DOHH2 (cell line): ENCODE measurements around the gene ELL2.

ENCODE experiments used
- H3F3A ChIP-seq: fragments of 200-600 bp; sonication (generic), shearing (Covaris generic); 2 replicates; pipeline ENCODE4 v1.6.0; 2016; ENCODE audit warnings: antibody characterized with exemption, mild to moderate bottlenecking; ENCODE audit not compliant: control insufficient read depth, insufficient read depth
- H3K27ac ChIP-seq: fragments of 200-600 bp; sonication (generic); 2 replicates; pipeline ENCODE4 v1.5.1; 2014; ENCODE audit warnings: low read depth, mild to moderate bottlenecking, low read length, moderate library complexity
- H3K27me3 ChIP-seq: fragments of 200-600 bp; sonication (generic); 2 replicates; pipeline ENCODE4 v1.6.1; 2014; ENCODE audit warnings: mild to moderate bottlenecking, low read length, mixed read lengths; ENCODE audit not compliant: control insufficient read depth
- H3K36me3 ChIP-seq: fragments of 200-600 bp; sonication (generic); 2 replicates; pipeline ENCODE4 v1.6.1; 2014; ENCODE audit warnings: mild to moderate bottlenecking, low read length, moderate library complexity, mixed read lengths; ENCODE audit not compliant: control insufficient read depth
- H3K4me1 ChIP-seq: fragments of 200-600 bp; sonication (generic); 2 replicates; pipeline ENCODE4 v1.6.1; 2014; ENCODE audit warnings: mild to moderate bottlenecking, low read length, mixed read lengths; ENCODE audit not compliant: control insufficient read depth
- H3K4me2 ChIP-seq: fragments of 200-600 bp; sonication (generic); 2 replicates; pipeline ENCODE4 v1.6.0; 2014; ENCODE audit warnings: mild to moderate bottlenecking, low read length, moderate library complexity
- H3K4me3 ChIP-seq: fragments of 200-600 bp; sonication (generic); 2 replicates; pipeline ENCODE4 v1.5.1; 2014; ENCODE audit warnings: mild to moderate bottlenecking, low read length, mixed read lengths
- H3K79me2 ChIP-seq: fragments of 200-600 bp; sonication (generic); 2 replicates; pipeline ENCODE4 v1.6.1; 2014; ENCODE audit warnings: mild to moderate bottlenecking, low read length, mixed read lengths; ENCODE audit not compliant: control insufficient read depth
- H3K9me2 ChIP-seq: fragments of 200-600 bp; sonication (generic); replicated peaks from 2 replicates; pipeline ENCODE4 v1.6.1; 2014; ENCODE audit warnings: mild to moderate bottlenecking, low read length, mixed read lengths; ENCODE audit not compliant: control insufficient read depth
- H3K9me3 ChIP-seq: fragments of 200-600 bp; sonication (generic); 2 replicates; pipeline ENCODE4 v1.6.1; 2014; ENCODE audit warnings: antibody characterized with exemption, low read length, mixed read lengths; ENCODE audit not compliant: control insufficient read depth, insufficient read depth
- H4K20me1 ChIP-seq: fragments of 200-600 bp; sonication (generic); 2 replicates; pipeline ENCODE4 v1.6.0; 2014; ENCODE audit warnings: low read depth, mild to moderate bottlenecking, antibody characterized with exemption, low read length, moderate library complexity; ENCODE audit not compliant: control insufficient read depth, insufficient read depth
- CTCF ChIP-seq: fragments of 200-600 bp; sonication (generic); IDR thresholded peaks from one replicate; pipeline ENCODE4 v1.5.1; 2014; ENCODE audit warnings: antibody characterized with exemption, mild to moderate bottlenecking, low read depth, low read length; ENCODE audit not compliant: poor library complexity, severe bottlenecking
- EZH2phosphoT487 ChIP-seq: fragments of 200-600 bp; sonication (generic); IDR thresholded peaks from 2 replicates; pipeline ENCODE4 v1.6.1; 2017; ENCODE audit warnings: borderline replicate concordance, mild to moderate bottlenecking, antibody characterized with exemption, low read length, moderate library complexity, mixed read lengths

Gene ELL2

GRCh38 chr5:95878417-95879323 is 83.0 kb downstream of the ELL2 start:
- Histone ChIP-seq H4K20me1 (no peaks in the 10 kb centered on the region), H3K4me3 (no peak overlapping the region), H3K79me2 (no peaks in the 10 kb centered on the region), H3K27me3 (peaks cover 12% of the 10 kb centered on the region), H3F3A (no peaks in the 10 kb centered on the region), H3K4me1 (no peaks in the 10 kb centered on the region), H3K4me2 (no peak overlapping the region), H3K9me2 (no peaks in the 10 kb centered on the region), H3K36me3 (no peaks in the 10 kb centered on the region), H3K27ac (no peak overlapping the region), H3K9me3 (no peaks in the 10 kb centered on the region)
- TF ChIP-seq CTCF = no peak
- TF ChIP-seq EZH2phosphoT487 = no peak

GRCh38 chr5:95876782-95877181 is 84.9 kb downstream of the ELL2 start:
- H3K4me2 ChIP-seq = no peak overlapping the region
- H3K27me3 ChIP-seq = 0 out of 2 replicates have a peak, but pooled peaks cover 3% of the 10 kb centered on the region
- H4K20me1 ChIP-seq = no peaks in the 10 kb centered on the region
- no peaks in the 10 kb centered on the region for H3K36me3 ChIP-seq
- H3F3A ChIP-seq = no peaks in the 10 kb centered on the region
- no peak overlapping the region for H3K4me3 ChIP-seq
- no peak overlapping the region for H3K27ac ChIP-seq
- no peaks in the 10 kb centered on the region for H3K9me3 ChIP-seq
- no peaks in the 10 kb centered on the region for H3K9me2 ChIP-seq
- H3K79me2 ChIP-seq = no peaks in the 10 kb centered on the region
- H3K4me1 ChIP-seq = no peaks in the 10 kb centered on the region
- TF ChIP-seq CTCF = no peak
- TF ChIP-seq EZH2phosphoT487 = no peak

- Histone ChIP-seq H3K4me3 (no peak overlapping the region), H3K4me2 (no peak overlapping the region), H3K4me1 (peaks cover 9% of the 10 kb centered on the region), H3K27ac (no peak overlapping the region), H3K36me3 (no peaks in the 10 kb centered on the region), H3K9me2 (no peaks in the 10 kb centered on the region), H3K79me2 (no peaks in the 10 kb centered on the region), H3F3A (no peaks in the 10 kb centered on the region), H3K27me3 (0 out of 2 replicates have a peak, but pooled peaks cover 3% of the 10 kb centered on the region), H3K9me3 (no peaks in the 10 kb centered on the region), H4K20me1 (no peaks in the 10 kb centered on the region)
- no peak for TF ChIP-seq EZH2phosphoT487
- TF ChIP-seq CTCF = no peak
Observed at GRCh38 chr5:95874246-95874645, 87.4 kb downstream of the ELL2 start.
